Thymus (tissue), 11 donors: ENCODE data around the gene MMD. TPM values are rescaled to one million over a fixed set of nuclear protein-coding genes. Genes with fewer than 3 reads are reported as not detected.
"Not testable (repeated sequence)": the region's sequence is repeated elsewhere in the genome, so short reads cannot be mapped to it uniquely, and the experiment has no call there.

Experiments
- DNase-seq, 9 donors: peaks; one replicate each; pipeline ENCODE4 v3.0.0-alpha.2; 2013; ENCODE audit warnings: low spot score in 9 of 9, low read depth in 6 of 9, missing footprints in 1 of 9
- H3K27ac ChIP-seq, 2 donors: one replicate each; pipeline ENCODE4 v1.5.1; 2013; ENCODE audit warnings: control low read depth in 1 of 2, low read depth in 1 of 2, low read length in 1 of 2, mild to moderate bottlenecking in 1 of 2, moderate library complexity in 1 of 2
- H3K27me3 ChIP-seq, 2 donors: one replicate each; pipeline ENCODE4 v1.5.1; 2013; ENCODE audit warnings: low read length in 1 of 2; ENCODE audit not compliant: control insufficient read depth in 2 of 2, insufficient read depth in 1 of 2
- H3K36me3 ChIP-seq, 2 donors: one replicate each; pipeline ENCODE4 v1.5.1; 2013; ENCODE audit warnings: low read length in 1 of 2, mild to moderate bottlenecking in 1 of 2, moderate library complexity in 1 of 2; ENCODE audit not compliant: control insufficient read depth in 2 of 2, insufficient read depth in 2 of 2
- H3K4me1 ChIP-seq, 2 donors: one replicate each; pipeline ENCODE4 v1.5.1; 2013; ENCODE audit warnings: low read length in 2 of 2; ENCODE audit not compliant: control insufficient read depth in 2 of 2, insufficient read depth in 2 of 2
- H3K4me3 ChIP-seq, 2 donors: one replicate each; pipeline ENCODE4 v1.5.1; 2013; ENCODE audit warnings: low read length in 2 of 2, control low read depth in 1 of 2, mild to moderate bottlenecking in 1 of 2
- H3K9me3 ChIP-seq, 2 donors: one replicate each; pipeline ENCODE4 v1.5.1; 2013; ENCODE audit warnings: low read length in 1 of 2, mild to moderate bottlenecking in 1 of 2; ENCODE audit not compliant: control insufficient read depth in 2 of 2, insufficient read depth in 1 of 2
- WGBS: extraction: QIAGEN DNeasy Blood & Tissue Kit; methylation state at CpG from one replicate; pipeline ENCODE4 v1.1.7; 2013; 5-methylcytosine and 5-hydroxymethylcytosine counted together
- polyA plus RNA-seq: library from polyadenylated mRNA; stranded (reverse); fragments of 200-250 nt; gene quantifications from one replicate; pipeline ENCODE4 v1.2.3, GENCODE V29; 2013
- total RNA-seq: library from RNA; stranded (reverse); fragments of 120-200 nt; gene quantifications from one replicate; pipeline ENCODE4 v1.2.4, GENCODE V29; 2013
- donor health status: healthy.

The MMD gene
- total and polyA plus RNA-seq, 2 donors, result 9.1 to 17.0 TPM

GRCh38 chr17:55436224-55437158 is 14.9 kb upstream of the MMD start:
- WGBS, result 97% methylated on average over 4 of the region's 4 CpGs
- Histone ChIP-seq H3K27ac (no peak overlapping the region), H3K4me3 (no peak overlapping the region)

GRCh38 chr17:55435408-55435807 is 13.8 kb upstream of the MMD start:
- no peaks in the 10 kb centered on the region for H3K4me1 ChIP-seq
- no peak overlapping the region for H3K4me3 ChIP-seq
- no peaks in the 10 kb centered on the region for H3K9me3 ChIP-seq
- DNase-seq, result no peak
- no peaks in the 10 kb centered on the region for H3K36me3 ChIP-seq
- WGBS, result 74% methylated on average over 4 of the region's 4 CpGs
- H3K27ac ChIP-seq, result no peak overlapping the region
- no peaks in the 10 kb centered on the region for H3K27me3 ChIP-seq

More at GRCh38 chr17:55436224-55437158, 14.9 kb upstream of the MMD start:
- Histone ChIP-seq H3K4me1 (no peaks in the 10 kb centered on the region), H3K36me3 (no peaks in the 10 kb centered on the region), H3K9me3 (no peaks in the 10 kb centered on the region), H3K27me3 (no peaks in the 10 kb centered on the region)
- no peak for DNase-seq

- no peak overlapping the region for H3K27ac ChIP-seq
- H3K4me1 ChIP-seq, result no peaks in the 10 kb centered on the region
- 93% methylated on average over 1 of the region's 1 CpG for WGBS
Observed at GRCh38 chr17:55434721-55435120, 13.1 kb upstream of the MMD start.

GRCh38 chr17:55433629-55434422 is 12.2 kb upstream of the MMD start:
- no peak overlapping the region for H3K27ac ChIP-seq
- no peaks in the 10 kb centered on the region for H3K9me3 ChIP-seq
- DNase-seq, result no peak
- H3K36me3 ChIP-seq, result no peaks in the 10 kb centered on the region
- no peaks in the 10 kb centered on the region for H3K27me3 ChIP-seq
- 87% methylated on average over 7 of the region's 7 CpGs for WGBS
- H3K4me1 ChIP-seq, result no peaks in the 10 kb centered on the region
- H3K4me3 ChIP-seq, result no peak overlapping the region

More at GRCh38 chr17:55434721-55435120, 13.1 kb upstream of the MMD start:
- Histone ChIP-seq H3K4me3 (no peak overlapping the region), H3K9me3 (no peaks in the 10 kb centered on the region), H3K36me3 (no peaks in the 10 kb centered on the region), H3K27me3 (no peaks in the 10 kb centered on the region)
- DNase-seq, result no peak

- Histone ChIP-seq H3K27me3 (no peaks in the 10 kb centered on the region), H3K4me3 (no peak overlapping the region), H3K36me3 (no peaks in the 10 kb centered on the region), H3K4me1 (no peaks in the 10 kb centered on the region), H3K27ac (no peak overlapping the region), H3K9me3 (no peaks in the 10 kb centered on the region)
- no peak for DNase-seq
- 97% methylated on average over 7 of the region's 7 CpGs for WGBS
Observed at GRCh38 chr17:55433029-55433628, 11.5 kb upstream of the MMD start.

GRCh38 chr17:55432358-55433028 is 10.9 kb upstream of the MMD start:
- no peaks in the 10 kb centered on the region for H3K9me3 ChIP-seq
- H3K4me3 ChIP-seq, result no peak overlapping the region
- 91% methylated on average over 4 of the region's 4 CpGs for WGBS
- H3K27ac ChIP-seq, result no peak overlapping the region
- H3K4me1 ChIP-seq, result no peaks in the 10 kb centered on the region
- DNase-seq, result no peak
- no peaks in the 10 kb centered on the region for H3K27me3 ChIP-seq
- no peaks in the 10 kb centered on the region for H3K36me3 ChIP-seq

GRCh38 chr17:55431914-55432313 is 10.3 kb upstream of the MMD start:
- H3K36me3 ChIP-seq, H3K4me3 ChIP-seq, DNase-seq, H3K27ac ChIP-seq, H3K27me3 ChIP-seq, H3K4me1 ChIP-seq, H3K9me3 ChIP-seq: not testable (repeated sequence)
- WGBS, result no CpG with 5 or more reads among the region's 1 CpG

GRCh38 chr17:55430541-55431288 is 9.1 kb upstream of the MMD start:
- DNase-seq, result no peak
- Histone ChIP-seq H3K9me3 (no peaks in the 10 kb centered on the region), H3K4me3 (no peak overlapping the region), H3K4me1 (no peaks in the 10 kb centered on the region), H3K27ac (no peak overlapping the region), H3K36me3 (no peaks in the 10 kb centered on the region), H3K27me3 (no peaks in the 10 kb centered on the region)
- WGBS, result 83% methylated on average over 4 of the region's 4 CpGs
